Uterus (tissue), 4 donors: ENCODE results near the gene CD40. TPM values are rescaled to one million over a fixed set of nuclear protein-coding genes. Genes with fewer than 3 reads are reported as not detected.

Experiments
- DNase-seq, 2 donors: peaks; one replicate each; pipeline ENCODE4 v3.0.0-alpha.2; 2019 to 2020
- H3K27ac ChIP-seq, 2 donors: fragments of 200-600 bp; sonication (generic); 1 replicate in 1 of 2; 2 replicates in 1 of 2; pipeline ENCODE4 v1.5.1; 2016 to 2018
- H3K27me3 ChIP-seq, 2 donors: fragments of 200-600 bp; sonication (generic); one replicate each; pipeline ENCODE4 v1.5.1; 2018 to 2019; ENCODE audit warnings: control low read depth in 1 of 2
- H3K36me3 ChIP-seq, 2 donors: fragments of 200-600 bp; sonication (generic); one replicate each; pipeline ENCODE4 v1.5.1; 2019; ENCODE audit warnings: control low read depth in 1 of 2
- H3K4me1 ChIP-seq, 2 donors: fragments of 200-600 bp; sonication (generic); one replicate each; pipeline ENCODE4 v1.5.1; 2018 to 2019; ENCODE audit warnings: control low read depth in 1 of 2
- H3K4me3 ChIP-seq, 2 donors: fragments of 200-600 bp; sonication (generic); 1 replicate in 1 of 2; 2 replicates in 1 of 2; pipeline ENCODE4 v1.5.1; 2018 to 2019; ENCODE audit warnings: mild to moderate bottlenecking in 1 of 2
- H3K9me3 ChIP-seq, 2 donors: fragments of 200-600 bp; sonication (generic); one replicate each; pipeline ENCODE4 v1.5.1; 2019; ENCODE audit warnings: control low read depth in 1 of 2
- CTCF ChIP-seq, 4 experiments: fragments of 200-600 bp in 2 of 4; fragments of 450-650 bp in 2 of 4; sonication (generic) in 2 of 4; IDR thresholded peaks; one replicate each; pipeline ENCODE4 v1.5.1; 2016 to 2019; ENCODE audit warnings: antibody characterized with exemption in 4 of 4, mild to moderate bottlenecking in 2 of 4, moderate library complexity in 1 of 4
- POLR2A ChIP-seq, 2 donors: fragments of 450-650 bp; IDR thresholded peaks; one replicate each; pipeline ENCODE4 v1.6.1; 2016; ENCODE audit warnings: antibody characterized with exemption in 2 of 2, mild to moderate bottlenecking in 1 of 2, moderate library complexity in 1 of 2
- intact Hi-C: fragments of 100-400 bp; cut with DNase I; formaldehyde crosslinking; loops from one replicate; pipeline ENCODE4 v1.15.1; 2023; ENCODE audit warnings: low total_unique reads
- total RNA-seq, 4 donors: library from RNA; depleted of rRNA in 3 of 4; stranded (reverse); fragments of >200 nt in 3 of 4; gene quantifications; one replicate each; pipeline versions ENCODE4 v1.1.0 to v1.2.4, GENCODE V29; 2014 to 2023
- donor health status: DM: yes; HTN: yes; CAD: no.

Gene CD40
- total RNA-seq, 4 donors from 2014 or later: 2.6 to 36.5 (median 23.5) TPM

DNA sequence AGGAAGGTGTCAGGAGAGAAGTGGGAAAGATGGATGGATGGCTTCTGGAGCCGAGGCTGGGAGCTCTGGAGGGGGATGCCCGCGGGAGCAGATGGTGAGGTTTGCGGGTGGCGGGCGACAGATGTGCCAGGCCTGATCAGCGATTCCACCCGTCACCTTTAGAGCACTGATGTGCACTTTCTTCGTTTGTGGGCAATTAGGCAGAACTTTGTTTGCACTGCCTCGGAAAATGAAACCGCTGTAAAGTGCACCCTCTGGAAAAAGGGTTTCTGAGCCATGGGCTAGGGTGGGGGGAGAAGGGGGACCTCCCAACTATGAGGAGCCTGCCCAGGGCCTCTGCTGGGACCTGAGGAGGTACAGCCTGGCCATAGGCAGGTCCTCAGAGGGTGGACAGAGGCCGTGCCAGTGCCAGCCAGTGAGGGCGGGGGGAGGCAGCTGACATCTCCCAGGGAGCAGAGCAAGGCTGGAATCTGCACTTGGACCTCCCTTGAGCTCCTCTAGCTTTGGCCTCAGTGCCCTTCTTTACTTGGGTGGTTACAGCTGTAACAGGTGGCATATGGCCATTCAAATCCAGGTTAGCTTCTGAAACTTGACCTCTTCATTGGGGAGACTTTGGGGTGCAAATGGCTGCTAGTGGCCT is 58.7 kb downstream of the CD40 start:
- DNase-seq: no peak
- Histone ChIP-seq H3K4me3 (no peak overlapping the region), H3K27me3 (peaks cover 8 to 18% of the 10 kb centered on the region in 2 donors)

DNA sequence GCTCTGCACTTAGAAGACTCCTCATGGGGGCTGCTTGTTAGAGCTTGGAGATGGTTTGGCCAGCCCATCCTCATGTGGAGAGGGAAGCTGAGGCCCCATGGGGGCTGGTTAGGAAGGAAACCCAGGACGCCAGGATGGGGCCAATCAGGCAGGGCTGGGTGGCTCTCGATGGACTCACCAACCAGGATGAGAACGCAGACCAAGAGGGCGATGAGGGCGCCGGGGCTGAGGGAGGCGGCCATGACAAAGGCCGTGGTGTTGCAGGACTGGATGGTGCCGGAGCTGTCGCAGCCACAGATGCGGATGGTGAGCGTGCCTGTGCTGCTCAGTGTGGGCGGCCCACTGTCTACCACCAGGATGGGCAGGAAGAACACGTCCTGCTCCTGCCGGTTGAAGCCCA is 59.7 kb downstream of the CD40 start:
- intact Hi-C loops: no loop called here
- Histone ChIP-seq H3K4me1 (no peaks in the 10 kb centered on the region), H3K4me3 (no peak overlapping the region), H3K27me3 (peaks cover 8 to 18% of the 10 kb centered on the region in 2 donors), H3K27ac (no peak overlapping the region), H3K9me3 (no peaks in the 10 kb centered on the region), H3K36me3 (no peaks in the 10 kb centered on the region)
- no peak for DNase-seq
- no peak for TF ChIP-seq CTCF (IDR thresholded peaks at IDR 0.05)
- TF ChIP-seq POLR2A (IDR thresholded peaks at IDR 0.05): no peak

More for the DNA sequence above, 58.7 kb downstream of the CD40 start:
- no peaks in the 10 kb centered on the region for H3K36me3 ChIP-seq
- no peaks in the 10 kb centered on the region for H3K4me1 ChIP-seq
- H3K9me3 ChIP-seq: no peaks in the 10 kb centered on the region
- no peak for TF ChIP-seq CTCF (IDR thresholded peaks at IDR 0.05)
- TF ChIP-seq POLR2A (IDR thresholded peaks at IDR 0.05): no peak
- intact Hi-C loops: no loop called here
- no peak overlapping the region for H3K27ac ChIP-seq

DNA sequence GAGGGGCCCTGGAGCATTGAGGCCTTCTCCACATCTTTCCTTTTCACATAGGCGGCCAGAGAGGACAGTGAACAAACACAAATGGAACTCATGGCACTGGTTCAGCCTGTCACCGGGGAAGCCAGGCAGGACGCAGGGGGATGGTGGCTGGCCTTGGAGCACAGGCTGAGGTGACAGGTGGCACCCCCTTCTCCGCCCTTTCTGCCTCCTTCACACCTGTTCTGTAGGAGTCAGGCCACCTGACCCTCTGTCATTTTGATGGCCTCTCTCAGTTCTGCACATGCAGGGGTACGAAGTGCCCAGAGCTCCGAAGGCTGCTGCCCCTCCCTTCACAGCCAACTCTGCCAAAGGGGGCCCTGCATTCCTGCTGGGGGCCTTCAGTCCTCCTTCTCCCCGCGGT is 60.8 kb downstream of the CD40 start:
- no peak for DNase-seq
- H3K4me1 ChIP-seq: no peaks in the 10 kb centered on the region
- H3K4me3 ChIP-seq: no peak overlapping the region
- no peak overlapping the region for H3K27ac ChIP-seq
- no peak for TF ChIP-seq CTCF (IDR thresholded peaks at IDR 0.05)
- no peak for TF ChIP-seq POLR2A (IDR thresholded peaks at IDR 0.05)
- H3K27me3 ChIP-seq: peaks cover 3 to 13% of the 10 kb centered on the region in 2 donors
- no peaks in the 10 kb centered on the region for H3K36me3 ChIP-seq
- intact Hi-C loops: no loop called here
- H3K9me3 ChIP-seq: no peaks in the 10 kb centered on the region

Other genes starting within 250 kb of the CD40 start
- 10 to 100 TPM in 1 of 4 donors, 1 to 10 TPM in 2, under 1 TPM in 1; 0.77 to 12.2 (median 3.3) TPM for gene ZSWIM1, start 237.1 kb upstream of the CD40 start, total RNA-seq
- 10 to 100 TPM in 1 of 4 donors, 1 to 10 TPM in 3; 2.6 to 16.2 (median 6.0) TPM for gene SPATA25, start 230.7 kb upstream of the CD40 start, total RNA-seq
- 10 to 100 TPM in 1 of 4 donors, 1 to 10 TPM in 2, under 1 TPM in 1; 0.29 to 11.5 (median 4.7) TPM for gene NEURL2, start 227.1 kb upstream of the CD40 start, total RNA-seq
- 10 to 100 TPM; 20.6 to 66.9 (median 32.5) TPM for gene CTSA, start 227.0 kb upstream of the CD40 start, total RNA-seq
- 100 to 1,000 TPM in 2 of 4 donors, 10 to 100 TPM in 2; 31.2 to 221 (median 113) TPM for gene PLTP, start 206.2 kb upstream of the CD40 start, total RNA-seq
- 10 to 100 TPM; 11.0 to 71.0 (median 40.0) TPM for gene PCIF1, start 183.6 kb upstream of the CD40 start, total RNA-seq
- 10 to 100 TPM; 14.9 to 40.0 (median 29.0) TPM for gene ZNF335, start 146.1 kb upstream of the CD40 start, total RNA-seq
- under 1 TPM in 2 of 4 donors, not detected in 2; 0.24 to 0.35 TPM for gene MMP9, start 109.4 kb upstream of the CD40 start, total RNA-seq
- gene SLC12A5, start 89.1 kb upstream of the CD40 start, total RNA-seq: under 1 TPM in 1 of 4 donors, not detected in 3; 0.35 TPM
- 10 to 100 TPM in 3 of 4 donors, 1 to 10 TPM in 1; 8.2 to 37.8 (median 29.5) TPM for gene NCOA5, start 28.4 kb upstream of the CD40 start, total RNA-seq
- gene CDH22, start 190.2 kb downstream of the CD40 start, total RNA-seq: under 1 TPM in 2 of 4 donors, not detected in 2; 0.48 to 0.49 TPM